ENCODE measurements around the gene TNFSF9. TPM values are rescaled to one million over a fixed set of nuclear protein-coding genes. Genes with fewer than 3 reads are reported as not detected.

TNFSF9 gene
- total RNA-seq, 1 donor from 2014 or later, result 2.3 TPM

GRCh38 chr19:6516659-6517291 lies 14.1 kb upstream of the TNFSF9 start:
- Histone ChIP-seq H3K27ac (ENCODE audit: low read depth, low read length) (peak overlapping the region; percentile 17), H2AFZ (ENCODE audit: low read depth, low read length) (peak overlapping the region; percentile 96), H3K27me3 (ENCODE audit: insufficient read depth, low read length) (no peaks in the 10 kb centered on the region), H3K4me2 (ENCODE audit: low read length) (peak overlapping the region; percentile 93), H3K9me3 (ENCODE audit: insufficient read depth, low read depth, low read length) (no peaks in the 10 kb centered on the region), H3K4me1 (ENCODE audit: insufficient read depth, low read length) (peaks cover 7% of the 10 kb centered on the region), H3K79me2 (ENCODE audit: insufficient read depth, low read length) (no peaks in the 10 kb centered on the region), H3K4me3 (ENCODE audit: insufficient read depth, low read depth, low read length) (peak overlapping the region; percentile 60), H3K9ac (ENCODE audit: low read length) (peak overlapping the region; percentile 81), H3K36me3 (ENCODE audit: insufficient read depth, low read length) (no peaks in the 10 kb centered on the region), H4K20me1 (ENCODE audit: insufficient read depth, low read length) (no peaks in the 10 kb centered on the region)
- Mint-ChIP-seq H3K36me3 (ENCODE audit: low read depth, unreplicated experiment) (peaks cover under 1% of the 10 kb centered on the region), H3K4me1 (ENCODE audit: low read depth, unreplicated experiment) (peaks cover 3% of the 10 kb centered on the region), H3K9me3 (ENCODE audit: unreplicated experiment) (no peaks in the 10 kb centered on the region), H3K4me3 (ENCODE audit: unreplicated experiment) (peak overlapping the region; percentile 91), H3K27me3 (ENCODE audit: low read depth, unreplicated experiment) (peaks cover 9% of the 10 kb centered on the region), H3K27ac (ENCODE audit: unreplicated experiment) (peak overlapping the region; percentile 85)
- DNase-seq (ENCODE audit: low read depth) (peak; percentile 60), FAIRE-seq (no peak)
- TF ChIP-seq CTCF (IDR thresholded peaks at IDR 0.05; ENCODE audit: insufficient read depth, low read depth, low read length) (peak; percentile 68), EZH2 (IDR thresholded peaks at IDR 0.05; ENCODE audit: insufficient read depth, low read length) (no peak)

- H3K9me3 ChIP-seq (ENCODE audit: insufficient read depth, low read depth, low read length), result no peaks in the 10 kb centered on the region
- no peak overlapping the region for H3K4me3 Mint-ChIP-seq (ENCODE audit: unreplicated experiment)
- H4K20me1 ChIP-seq (ENCODE audit: insufficient read depth, low read length), result no peaks in the 10 kb centered on the region
- no peaks in the 10 kb centered on the region for H3K27me3 ChIP-seq (ENCODE audit: insufficient read depth, low read length)
- no peaks in the 10 kb centered on the region for H3K79me2 ChIP-seq (ENCODE audit: insufficient read depth, low read length)
- peaks cover 3% of the 10 kb centered on the region for H3K4me1 Mint-ChIP-seq (ENCODE audit: low read depth, unreplicated experiment)
- DNase-seq (ENCODE audit: low read depth) (no peak), FAIRE-seq (no peak)
- peaks cover 2% of the 10 kb centered on the region for H3K36me3 Mint-ChIP-seq (ENCODE audit: low read depth, unreplicated experiment)
- no peak overlapping the region for H3K4me3 ChIP-seq (ENCODE audit: insufficient read depth, low read depth, low read length)
- H3K27ac ChIP-seq (ENCODE audit: low read depth, low read length), result no peak overlapping the region
- no peak overlapping the region for H3K27ac Mint-ChIP-seq (ENCODE audit: unreplicated experiment)
- TF ChIP-seq CTCF (IDR thresholded peaks at IDR 0.05; ENCODE audit: insufficient read depth, low read depth, low read length), result no peak
- TF ChIP-seq EZH2 (IDR thresholded peaks at IDR 0.05; ENCODE audit: insufficient read depth, low read length), result no peak
- no peak overlapping the region for H3K9ac ChIP-seq (ENCODE audit: low read length)
- H3K27me3 Mint-ChIP-seq (ENCODE audit: low read depth, unreplicated experiment), result peaks cover 9% of the 10 kb centered on the region
- H2AFZ ChIP-seq (ENCODE audit: low read depth, low read length), result no peak overlapping the region
- H3K9me3 Mint-ChIP-seq (ENCODE audit: unreplicated experiment), result no peaks in the 10 kb centered on the region
- H3K4me1 ChIP-seq (ENCODE audit: insufficient read depth, low read length), result peaks cover 7% of the 10 kb centered on the region
- H3K4me2 ChIP-seq (ENCODE audit: low read length), result no peak overlapping the region
- H3K36me3 ChIP-seq (ENCODE audit: insufficient read depth, low read length), result no peaks in the 10 kb centered on the region
Measured at GRCh38 chr19:6518145-6518911, 12.5 kb upstream of the TNFSF9 start.
